Muscle layer of colon (tissue), 2 donors: Measurements from ENCODE around the gene PTH2.
"Not testable (repeated sequence)": the region's sequence is repeated elsewhere in the genome, so short reads cannot be mapped to it uniquely, and the experiment has no call there.

ENCODE experiments used
- H3K27ac ChIP-seq: one replicate; pipeline ENCODE4 v1.7.0; 2013; ENCODE audit warnings: low read depth, mild to moderate bottlenecking, low read length, moderate library complexity
- H3K27me3 ChIP-seq, 2 donors: one replicate each; pipeline ENCODE4 v1.7.0; 2013; ENCODE audit warnings: low read length in 2 of 2, mild to moderate bottlenecking in 2 of 2; ENCODE audit not compliant: insufficient read depth in 2 of 2, control insufficient read depth in 1 of 2
- H3K36me3 ChIP-seq: one replicate; pipeline ENCODE4 v1.7.0; 2013; ENCODE audit warnings: mild to moderate bottlenecking, low read length; ENCODE audit not compliant: insufficient read depth
- H3K4me1 ChIP-seq: one replicate; pipeline ENCODE4 v1.7.0; 2013; ENCODE audit warnings: mild to moderate bottlenecking, low read length; ENCODE audit not compliant: insufficient read depth
- H3K4me3 ChIP-seq, 2 donors: one replicate each; pipeline ENCODE4 v1.7.0; 2013; ENCODE audit warnings: low read length in 2 of 2, low read depth in 1 of 2, mild to moderate bottlenecking in 1 of 2, moderate library complexity in 1 of 2
- H3K9ac ChIP-seq: one replicate; pipeline ENCODE4 v1.7.0; 2013; ENCODE audit warnings: low read length
- H3K9me3 ChIP-seq: one replicate; pipeline ENCODE4 v1.7.0; 2013; ENCODE audit warnings: mild to moderate bottlenecking, low read length
- donor health status: abdominal sarcoma.
- donor health status: Adenocarcinoma of cecum.

PTH2 gene

GRCh38 chr19:49423071-49423984, at the start of gene PTH2:
PTH2 (minus strand) TSS chr19:49423441; CDS start chr19:49423339, 102 bp downstream.
- no peaks in the 10 kb centered on the region for H3K9me3 ChIP-seq
- no peak within 1 kb of the TSS for H3K27ac ChIP-seq
- no peaks in the 10 kb centered on the region for H3K36me3 ChIP-seq
- peaks cover 16% of the 10 kb centered on the region for H3K4me1 ChIP-seq
- no peak within 1 kb of the TSS for H3K4me3 ChIP-seq
- H3K27me3 ChIP-seq = peaks cover 74 to 93% of the 10 kb centered on the region in 2 donors
- H3K9ac ChIP-seq = no peak within 1 kb of the TSS

- Histone ChIP-seq H3K9me3 (no peaks in the 10 kb centered on the region), H3K36me3 (no peaks in the 10 kb centered on the region), H3K9ac (no peak overlapping the region), H3K4me1 (peaks cover 17% of the 10 kb centered on the region), H3K27ac (no peak overlapping the region), H3K27me3 (no peaks in the 10 kb centered on the region), H3K4me3 (no peak overlapping the region)
Measured at GRCh38 chr19:49472936-49473335, 49.7 kb upstream of the PTH2 start.

DNA sequence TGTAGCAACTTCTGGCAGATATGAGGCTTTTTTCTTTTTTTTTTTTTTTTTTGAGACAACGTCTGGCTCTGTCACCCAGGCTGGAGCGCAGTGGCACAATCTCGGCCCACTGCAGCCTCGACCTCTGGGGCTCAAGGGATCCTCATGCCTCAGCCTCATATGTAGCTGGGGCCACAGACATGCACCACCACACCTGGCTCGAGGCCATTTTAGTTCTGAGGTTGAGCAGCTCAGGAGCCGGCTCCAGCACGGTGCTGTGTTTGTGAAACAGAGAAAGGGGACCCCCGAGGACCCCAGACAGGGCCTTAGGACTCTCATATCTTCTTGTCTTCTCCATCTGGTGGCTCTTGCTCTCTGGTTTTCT, 47.4 kb upstream of the PTH2 start:
- Histone ChIP-seq H3K27me3 (no peaks in the 10 kb centered on the region), H3K4me1 (peaks cover 17% of the 10 kb centered on the region), H3K9me3 (no peaks in the 10 kb centered on the region), H3K9ac (no peak overlapping the region), H3K27ac (no peak overlapping the region), H3K36me3 (no peaks in the 10 kb centered on the region), H3K4me3 (no peak overlapping the region)

DNA sequence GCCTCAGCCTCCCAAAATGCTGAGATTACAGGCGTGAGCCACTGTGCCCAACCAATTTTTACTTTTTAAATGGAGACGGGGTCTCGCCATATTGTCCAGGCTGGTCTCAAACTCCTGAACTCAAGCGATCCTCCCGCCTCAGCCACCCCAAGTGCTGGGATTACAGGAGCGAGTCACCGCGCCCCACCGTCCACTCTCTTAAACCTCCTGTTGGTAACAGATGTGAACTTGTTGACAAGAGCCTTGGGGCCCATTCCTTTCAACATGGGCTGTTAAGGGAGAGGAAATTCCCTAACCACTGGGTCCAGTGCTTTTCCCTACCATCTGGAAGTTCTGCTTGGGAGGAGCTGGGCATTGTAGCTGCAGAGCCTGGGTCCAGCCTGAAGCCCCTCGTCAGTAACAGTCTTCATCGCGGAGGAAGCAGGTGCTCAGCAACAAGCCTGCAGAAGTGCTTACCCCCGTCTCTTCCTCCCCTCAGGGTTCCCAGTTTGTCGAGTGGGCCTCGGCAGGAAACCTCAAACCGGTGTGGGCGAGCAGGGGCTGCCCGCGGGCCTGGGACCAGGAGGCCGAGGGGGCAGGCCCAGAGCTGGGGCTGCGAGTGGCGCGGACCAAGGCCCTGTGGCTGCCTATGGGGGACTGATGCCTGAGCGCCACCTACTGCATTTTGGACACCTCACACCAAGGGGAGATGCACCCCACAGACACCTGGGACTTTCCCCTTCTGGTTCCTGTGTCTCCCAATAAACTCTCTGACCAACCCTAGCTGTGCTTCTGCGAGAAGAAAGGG, 46.8 kb upstream of the PTH2 start:
- Histone ChIP-seq H3K36me3 (no peaks in the 10 kb centered on the region), H3K4me3 (no peak overlapping the region), H3K9ac (no peak overlapping the region), H3K27me3 (no peaks in the 10 kb centered on the region), H3K9me3 (no peaks in the 10 kb centered on the region), H3K4me1 (peaks cover 12% of the 10 kb centered on the region), H3K27ac (no peak overlapping the region)

- Histone ChIP-seq H3K27ac (no peak overlapping the region), H3K9ac (no peak overlapping the region), H3K4me3 (no peak overlapping the region), H3K9me3 (no peaks in the 10 kb centered on the region), H3K36me3 (no peaks in the 10 kb centered on the region), H3K4me1 (peaks cover 6% of the 10 kb centered on the region), H3K27me3 (no peaks in the 10 kb centered on the region)
Measured at GRCh38 chr19:49468746-49469447, 45.7 kb upstream of the PTH2 start.

DNA sequence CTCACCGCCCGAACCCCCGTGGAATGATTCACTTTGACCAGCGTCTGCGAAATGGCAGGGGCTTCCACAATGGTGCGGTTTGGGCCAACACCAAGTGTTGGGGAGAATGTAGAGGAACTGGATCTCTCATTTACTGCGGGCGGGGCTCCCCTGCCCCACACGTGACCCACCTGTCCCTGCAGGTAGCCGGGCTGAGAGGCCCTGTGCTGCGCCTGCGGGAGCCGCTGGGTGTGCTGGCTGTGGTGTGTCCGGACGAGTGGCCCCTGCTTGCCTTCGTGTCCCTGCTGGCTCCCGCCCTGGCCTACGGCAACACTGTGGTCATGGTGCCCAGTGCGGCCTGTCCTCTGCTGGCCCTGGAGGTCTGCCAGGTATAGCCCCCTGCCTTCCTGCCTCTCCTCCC, 45.0 kb upstream of the PTH2 start:
- no peaks in the 10 kb centered on the region for H3K4me1 ChIP-seq
- H3K27me3 ChIP-seq = no peaks in the 10 kb centered on the region
- H3K9me3 ChIP-seq = no peaks in the 10 kb centered on the region
- no peak overlapping the region for H3K27ac ChIP-seq
- H3K36me3 ChIP-seq = no peaks in the 10 kb centered on the region
- H3K9ac ChIP-seq = no peak overlapping the region
- H3K4me3 ChIP-seq = no peak overlapping the region

- no peak overlapping the region for H3K9ac ChIP-seq
- no peak overlapping the region for H3K4me3 ChIP-seq
- no peaks in the 10 kb centered on the region for H3K4me1 ChIP-seq
- no peak overlapping the region for H3K27ac ChIP-seq
- H3K36me3 ChIP-seq = no peaks in the 10 kb centered on the region
- no peaks in the 10 kb centered on the region for H3K27me3 ChIP-seq
- H3K9me3 ChIP-seq = no peaks in the 10 kb centered on the region
Measured at GRCh38 chr19:49465371-49465770, 42.1 kb upstream of the PTH2 start.

DNA sequence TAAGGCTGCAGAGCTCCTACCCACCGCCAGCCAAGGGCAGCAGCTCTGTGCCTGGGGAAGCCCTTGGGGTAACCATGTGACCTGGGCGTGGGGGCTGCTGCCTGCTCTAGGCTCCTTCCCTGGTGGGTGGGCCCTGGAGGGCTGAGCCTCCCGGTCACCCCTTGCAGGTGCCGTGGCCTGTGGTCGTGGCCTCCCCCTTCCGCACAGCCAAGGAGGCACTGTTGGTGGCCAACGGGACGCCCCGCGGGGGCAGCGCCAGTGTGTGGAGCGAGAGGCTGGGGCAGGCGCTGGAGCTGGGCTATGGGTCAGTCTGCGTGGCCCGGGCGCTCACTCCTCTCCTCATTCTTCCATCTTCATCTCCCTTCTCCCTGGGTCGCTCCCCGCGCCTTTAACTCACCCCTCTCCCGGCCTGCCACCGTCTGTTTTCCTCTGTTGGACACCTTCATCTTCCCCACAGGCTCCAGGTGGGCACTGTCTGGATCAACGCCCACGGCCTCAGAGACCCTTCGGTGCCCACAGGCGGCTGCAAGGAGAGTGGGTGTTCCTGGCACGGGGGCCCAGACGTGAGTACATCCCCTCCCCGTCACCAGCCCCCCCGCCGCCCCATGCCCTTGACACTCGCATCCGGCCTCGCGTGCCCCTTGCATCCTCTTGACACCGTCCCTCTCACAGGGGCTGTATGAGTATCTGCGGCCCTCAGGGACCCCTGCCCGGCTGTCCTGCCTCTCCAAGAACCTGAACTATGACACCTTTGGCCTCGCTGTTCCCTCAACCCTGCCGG, 40.9 kb upstream of the PTH2 start:
- Histone ChIP-seq H3K27me3 (no peaks in the 10 kb centered on the region), H3K9me3 (no peaks in the 10 kb centered on the region), H3K9ac (no peak overlapping the region), H3K27ac (no peak overlapping the region), H3K36me3 (no peaks in the 10 kb centered on the region), H3K4me1 (no peaks in the 10 kb centered on the region), H3K4me3 (no peak overlapping the region)

GRCh38 chr19:49462492-49462891, 39.3 kb upstream of the PTH2 start:
- Histone ChIP-seq H3K4me3 (no peak overlapping the region), H3K9ac (no peak overlapping the region), H3K9me3 (no peaks in the 10 kb centered on the region), H3K36me3 (no peaks in the 10 kb centered on the region), H3K27ac (no peak overlapping the region), H3K4me1 (no peaks in the 10 kb centered on the region), H3K27me3 (no peaks in the 10 kb centered on the region)

DNA sequence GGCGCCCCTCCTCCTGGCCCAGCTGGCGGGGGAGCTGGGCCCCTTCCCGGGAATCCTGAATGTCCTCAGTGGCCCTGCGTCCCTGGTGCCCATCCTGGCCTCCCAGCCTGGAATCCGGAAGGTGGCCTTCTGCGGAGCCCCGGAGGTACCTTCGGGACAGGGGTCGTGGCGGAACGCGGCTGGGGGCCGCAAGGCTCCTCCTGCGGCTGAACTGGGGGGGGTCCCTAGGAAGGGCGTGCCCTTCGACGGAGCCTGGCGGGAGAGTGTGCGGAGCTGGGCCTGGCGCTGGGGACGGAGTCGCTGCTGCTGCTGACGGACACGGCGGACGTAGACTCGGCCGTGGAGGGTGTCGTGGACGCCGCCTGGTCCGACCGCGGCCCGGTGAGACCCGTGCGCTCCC, 38.4 kb upstream of the PTH2 start:
- H3K27ac ChIP-seq = no peak overlapping the region
- H3K9ac ChIP-seq = no peak overlapping the region
- H3K36me3 ChIP-seq = no peaks in the 10 kb centered on the region
- H3K4me3 ChIP-seq = no peak overlapping the region
- no peaks in the 10 kb centered on the region for H3K9me3 ChIP-seq
- no peaks in the 10 kb centered on the region for H3K27me3 ChIP-seq
- H3K4me1 ChIP-seq = no peaks in the 10 kb centered on the region

DNA sequence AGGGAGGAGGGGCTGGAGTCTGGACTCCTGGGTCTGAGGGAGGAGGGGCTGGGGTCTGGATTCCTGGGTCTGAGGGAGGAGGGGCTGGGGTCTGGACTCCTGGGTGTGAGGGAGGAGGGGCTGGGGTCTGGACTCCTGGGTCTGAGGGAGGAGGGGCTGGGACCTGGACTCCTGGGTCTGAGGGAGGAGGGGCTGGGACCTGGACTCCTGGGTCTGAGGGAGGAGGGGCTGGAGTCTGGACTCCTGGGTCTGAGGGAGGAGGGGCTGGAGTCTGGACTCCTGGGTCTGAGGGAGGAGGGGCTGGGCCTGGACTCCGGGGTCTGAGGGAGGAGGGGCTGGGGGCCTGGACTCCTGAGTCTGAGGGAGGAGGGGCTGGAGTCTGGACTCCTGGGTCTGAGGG, 37.9 kb upstream of the PTH2 start:
- H3K9me3 ChIP-seq, H3K4me1 ChIP-seq, H3K27ac ChIP-seq, H3K4me3 ChIP-seq, H3K9ac ChIP-seq, H3K36me3 ChIP-seq, H3K27me3 ChIP-seq: not testable (repeated sequence)
